Stimulated activated CD8-positive, alpha-beta memory T cell treated with anti-CD3 and anti-CD28 coated beads, Interleukin-15, amount 100 ng/mL, for 48 hours (primary cell): ENCODE data around the gene PPM1H.
"Not testable (repeated sequence)": the region's sequence is repeated elsewhere in the genome, so short reads cannot be mapped to it uniquely, and the experiment has no call there.

Experiments
- DNase-seq, 2 donors: peaks; one replicate each; pipeline ENCODE4 v3.0.0-alpha.2; 2020; ENCODE audit warnings: low read depth in 2 of 2

Gene PPM1H

DNA sequence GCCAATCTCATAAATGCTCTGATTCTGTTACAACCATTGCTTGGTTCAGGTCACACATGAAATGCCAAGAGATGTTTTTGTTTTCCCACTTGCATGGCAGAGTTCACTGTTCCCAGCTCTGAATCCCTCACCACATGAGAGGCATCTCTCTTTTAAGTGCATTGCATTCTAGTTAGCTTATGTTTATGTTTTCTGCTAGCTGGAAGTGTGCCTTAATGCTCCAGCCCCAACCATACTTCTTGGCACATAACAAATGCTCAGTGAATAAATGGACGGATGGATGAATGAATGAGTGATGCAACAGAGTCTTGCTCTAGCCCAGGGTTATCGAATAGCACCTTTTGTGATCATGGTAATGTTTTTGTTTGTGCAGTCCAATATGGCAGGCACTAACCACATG, 197.3 kb downstream of the PPM1H start:
- no peak for DNase-seq

GRCh38 chr12:62737188-62737587, 197.8 kb downstream of the PPM1H start:
- no peak for DNase-seq

DNA sequence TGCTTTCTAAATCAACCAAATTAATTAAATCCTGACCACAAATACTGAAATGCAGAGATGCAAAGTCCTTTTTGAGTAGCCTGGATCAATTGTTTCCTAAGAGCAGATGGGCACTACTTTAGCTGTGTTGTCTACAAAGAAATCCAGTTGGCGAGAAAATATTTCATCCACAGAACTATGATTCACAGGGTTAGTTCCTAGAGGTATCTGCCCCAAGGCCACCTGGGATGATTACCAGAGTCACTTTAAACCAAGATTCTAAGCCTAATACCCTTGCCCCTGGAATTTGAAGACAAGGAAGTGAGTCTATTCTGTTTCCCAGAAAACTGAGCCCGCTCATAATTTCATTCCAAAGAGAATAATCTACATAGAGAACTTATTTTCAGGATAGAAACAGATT, 198.4 kb downstream of the PPM1H start:
- DNase-seq = no peak

DNA sequence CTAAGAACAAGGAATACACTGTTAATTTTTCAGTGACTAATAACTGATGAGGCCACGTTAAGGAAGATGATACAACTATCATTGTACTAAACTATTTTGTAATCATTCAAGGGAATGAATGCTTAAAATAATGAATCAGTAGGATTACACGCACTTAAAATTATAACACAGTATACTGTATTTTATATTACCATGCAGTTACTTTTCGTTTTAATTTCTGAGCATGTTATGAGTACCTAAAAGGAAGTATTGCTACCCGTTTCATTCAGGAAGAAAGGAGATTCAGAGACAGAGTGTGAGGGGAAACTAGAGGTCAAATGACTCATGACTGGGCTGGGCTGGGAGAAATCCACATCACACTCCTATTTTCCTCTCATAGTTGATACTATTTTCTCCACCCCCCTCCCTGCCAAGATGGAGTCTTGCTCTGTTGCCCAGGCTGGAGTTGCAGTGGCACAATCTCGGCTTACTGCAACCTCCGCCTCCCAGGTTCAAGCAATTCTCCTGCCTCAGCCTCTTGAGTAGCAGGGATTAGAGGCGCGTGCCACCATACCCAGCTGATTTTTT, 202.0 kb downstream of the PPM1H start:
- DNase-seq = no peak

- DNase-seq = no peak
Measured at GRCh38 chr12:62731055-62731820, 203.7 kb downstream of the PPM1H start.

GRCh38 chr12:62730649-62731048, 204.3 kb downstream of the PPM1H start:
- DNase-seq = no peak

DNA sequence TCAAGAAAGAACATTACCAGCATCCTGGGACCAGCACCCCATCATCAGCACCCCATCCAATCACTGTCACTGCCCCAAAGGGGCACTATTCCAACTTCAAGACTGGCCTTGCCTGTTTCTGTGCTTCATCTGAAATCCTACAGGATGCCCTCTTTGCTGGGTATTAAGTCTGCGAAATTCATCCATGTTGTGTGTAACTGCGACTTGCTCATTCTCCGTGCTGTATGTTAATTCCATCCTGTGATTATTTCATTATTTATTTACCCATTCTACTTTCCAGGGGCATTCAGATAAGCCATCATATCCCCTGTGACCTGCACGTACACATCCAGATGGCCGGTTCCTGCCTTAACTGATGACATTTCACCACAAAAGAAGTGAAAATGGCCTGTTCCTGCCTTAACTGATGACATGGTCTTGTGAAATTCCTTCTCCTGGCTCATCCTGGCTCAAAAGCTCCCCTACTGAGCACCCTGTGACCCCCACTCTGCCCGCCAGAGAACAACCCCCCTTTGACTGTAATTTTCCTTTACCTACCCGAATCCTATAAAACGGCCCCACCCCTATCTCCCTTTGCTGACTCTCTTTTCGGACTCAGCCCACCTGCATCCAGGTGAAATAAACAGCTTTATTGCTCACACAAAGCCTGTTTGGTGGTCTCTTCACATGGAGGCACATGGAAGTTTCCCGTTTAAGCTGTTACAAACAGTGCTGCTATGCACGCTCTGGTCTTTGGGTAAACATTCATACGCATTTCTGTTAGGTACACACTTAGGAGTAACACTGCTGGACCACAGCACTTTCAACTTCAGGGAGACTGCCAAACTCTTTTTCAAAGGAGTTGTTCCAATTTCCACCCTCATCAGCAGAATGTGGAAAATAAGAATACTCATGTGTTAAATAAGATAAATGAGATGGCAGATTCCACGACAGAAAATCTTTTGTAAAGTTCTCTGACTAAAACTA, 205.1 kb downstream of the PPM1H start:
- DNase-seq = not testable (repeated sequence)

GRCh38 chr12:62728741-62729140, 206.2 kb downstream of the PPM1H start:
- DNase-seq = no peak

DNA sequence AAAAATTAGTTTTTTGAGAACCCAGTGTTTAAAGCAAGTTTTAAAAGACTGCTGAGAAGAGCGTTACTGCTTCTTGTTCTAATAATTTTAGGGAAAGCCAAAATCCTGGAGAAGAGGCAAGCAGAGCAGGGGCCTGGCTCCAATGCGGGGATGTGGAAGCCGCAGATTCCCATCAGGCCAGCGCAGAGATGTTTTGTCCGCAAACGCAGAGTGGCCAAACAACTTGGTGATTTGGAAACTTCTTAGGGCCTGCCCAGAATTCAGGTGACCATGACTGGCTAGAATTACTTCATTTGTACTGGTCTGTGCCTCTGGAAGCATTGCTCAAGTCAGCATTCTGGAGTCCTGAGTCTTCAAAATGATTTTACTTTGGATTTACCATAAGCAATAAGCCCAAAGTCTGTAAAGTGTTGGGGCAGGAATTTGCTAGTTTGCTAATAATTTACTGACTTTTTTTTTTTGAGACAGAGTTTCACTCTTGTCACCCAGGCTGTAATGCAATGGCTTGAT, 208.4 kb downstream of the PPM1H start:
- no peak for DNase-seq

- DNase-seq = no peak
Measured at GRCh38 chr12:62725781-62726180, 209.2 kb downstream of the PPM1H start.

DNA sequence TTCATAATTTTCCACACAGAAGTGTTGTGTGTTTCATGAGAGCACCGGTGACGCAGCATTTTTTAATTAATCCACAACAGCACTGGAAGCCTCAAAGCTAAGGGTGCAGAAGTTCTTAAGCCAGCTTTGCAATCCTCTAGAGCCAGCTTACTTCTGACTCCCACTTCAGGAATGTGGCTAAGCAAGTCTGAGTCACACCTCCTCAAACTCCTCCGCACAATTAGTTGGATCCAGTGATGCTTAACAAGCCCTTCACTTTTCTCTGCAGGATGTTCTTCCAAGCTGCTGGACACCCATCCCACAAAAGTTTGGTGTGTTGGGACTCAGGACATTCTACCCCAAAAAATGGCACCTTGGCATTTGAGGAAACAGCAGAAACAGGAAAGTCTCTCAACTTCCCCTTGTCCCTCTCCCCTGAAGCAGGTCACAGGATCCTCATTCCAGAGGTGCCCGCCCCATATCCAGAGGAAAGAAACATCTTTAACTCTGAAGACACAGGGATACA, 210.0 kb downstream of the PPM1H start:
- no peak for DNase-seq

- no peak for DNase-seq
Measured at GRCh38 chr12:62724285-62724684, 210.7 kb downstream of the PPM1H start.

- DNase-seq = no peak
Measured at GRCh38 chr12:62722971-62723680, 211.8 kb downstream of the PPM1H start.

- DNase-seq = no peak
Measured at GRCh38 chr12:62720661-62721330, 214.2 kb downstream of the PPM1H start.

DNA sequence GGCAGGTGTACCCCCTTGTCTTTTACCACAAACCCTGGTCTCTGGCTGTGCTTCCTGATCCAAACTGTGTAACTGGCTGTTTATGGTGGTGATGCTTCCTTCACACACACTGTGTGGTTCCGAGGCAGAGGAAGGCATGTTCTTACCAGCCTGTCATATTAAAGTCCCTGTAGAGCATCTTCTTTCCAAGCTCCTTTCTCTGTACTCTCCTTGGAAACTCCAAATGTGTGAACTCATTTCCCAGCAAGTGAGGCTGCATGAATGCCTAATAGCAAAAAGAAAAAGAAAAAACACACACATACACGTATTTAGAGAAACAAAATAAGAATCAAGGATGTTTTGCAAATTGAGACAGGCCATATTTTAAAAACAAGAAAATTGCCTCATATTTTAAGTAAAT, 214.9 kb downstream of the PPM1H start:
- no peak for DNase-seq

DNA sequence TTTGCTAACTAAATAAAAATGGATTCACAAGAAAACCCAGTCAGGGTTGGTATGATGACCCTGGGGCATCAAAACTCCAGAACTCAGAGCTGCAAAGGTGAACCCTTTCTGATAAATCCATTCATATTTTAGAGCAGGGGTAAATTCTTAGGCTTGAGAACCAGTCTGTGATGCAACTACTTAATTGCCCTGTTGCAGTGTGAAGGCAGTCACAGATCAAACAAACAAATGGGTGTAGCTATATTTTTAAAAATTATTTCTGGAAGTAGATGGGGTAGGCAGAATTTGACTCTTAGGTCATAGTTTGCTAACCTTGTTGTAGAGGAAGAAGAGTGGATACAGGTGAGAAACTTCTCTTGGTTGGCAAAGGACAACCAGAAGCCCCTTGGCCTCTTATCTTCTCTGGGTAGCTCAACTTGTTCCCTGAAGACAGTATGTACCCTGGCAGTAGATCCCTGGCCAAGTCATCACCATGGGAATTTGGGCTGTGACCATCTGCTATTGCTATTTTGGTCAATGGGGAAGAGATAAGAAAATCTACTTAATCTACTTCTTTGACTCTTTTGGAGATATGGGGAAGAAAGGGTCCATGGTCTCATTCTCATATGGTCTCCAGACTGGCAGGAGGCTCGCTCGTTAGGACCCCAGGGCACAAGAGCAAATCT, 216.1 kb downstream of the PPM1H start:
- no peak for DNase-seq

DNA sequence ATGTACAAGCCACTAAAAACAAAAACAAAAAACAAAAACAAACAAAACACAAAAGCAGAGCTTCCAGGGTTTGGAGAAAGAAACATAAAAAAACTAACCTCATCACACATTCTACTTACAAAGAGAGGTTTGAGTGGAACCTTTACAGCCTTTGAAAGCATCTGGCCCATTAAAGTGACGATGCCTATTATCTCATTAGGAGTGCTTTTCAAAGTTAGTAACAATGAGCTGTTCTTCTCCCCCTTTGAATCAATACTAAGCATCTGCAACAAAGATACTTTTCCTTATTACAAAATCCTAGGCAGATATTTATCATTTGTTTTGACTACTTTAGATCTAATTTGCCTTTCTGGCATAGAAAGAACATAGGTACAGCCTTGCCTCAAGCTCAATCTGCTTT, 217.3 kb downstream of the PPM1H start:
- DNase-seq = no peak

DNA sequence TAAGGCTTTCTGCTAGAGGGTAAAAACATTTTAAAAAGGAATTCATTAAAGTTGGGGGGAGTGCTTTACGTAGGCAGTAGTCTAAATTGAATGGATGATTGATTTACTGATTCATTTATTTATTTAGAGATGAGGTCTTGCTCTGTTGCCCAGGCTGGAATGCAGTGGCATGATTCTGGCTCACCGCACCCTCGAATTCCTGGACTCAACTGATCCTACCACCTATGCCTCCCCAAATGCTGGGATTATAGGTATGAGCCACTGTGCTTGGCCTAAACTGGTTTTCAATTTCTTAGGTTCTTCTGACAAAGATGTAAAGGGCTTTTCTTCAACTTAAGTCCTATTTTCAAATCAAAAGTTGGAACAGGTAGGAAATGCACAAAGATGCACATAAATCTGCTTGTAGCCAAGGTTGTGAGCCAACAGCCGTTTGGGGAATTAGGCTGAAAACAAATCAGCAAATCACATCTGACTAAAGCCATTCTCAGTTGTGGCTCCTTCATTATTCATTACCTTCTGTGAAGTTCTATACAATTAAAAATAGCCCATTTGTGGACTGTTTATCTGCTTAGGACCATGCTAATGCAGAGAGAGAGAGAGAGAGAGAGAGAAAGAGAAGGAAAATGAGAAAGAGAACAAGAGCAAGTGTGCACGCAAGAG, 218.0 kb downstream of the PPM1H start:
- no peak for DNase-seq

- DNase-seq = no peak
Measured at GRCh38 chr12:62716037-62716436, 218.9 kb downstream of the PPM1H start.
